Loucy (cell line): ENCODE results near the gene SMARCE1.

Experiments used
- EZH2phosphoT487 ChIP-seq: fragments of 200-600 bp; IDR thresholded peaks from 2 replicates; pipeline ENCODE4 v1.6.1; 2018; ENCODE audit warnings: antibody characterized with exemption, mild to moderate bottlenecking, moderate library complexity, borderline replicate concordance
- TF ChIP-seq, protein P1 (sequence below): fragments of 200-600 bp; sonication (generic); conservative IDR thresholded peaks from 2 replicates; pipeline ENCODE4 v1.5.1; 2014; ENCODE audit warnings: mild to moderate bottlenecking, antibody characterized with exemption, low read length

DNA sequence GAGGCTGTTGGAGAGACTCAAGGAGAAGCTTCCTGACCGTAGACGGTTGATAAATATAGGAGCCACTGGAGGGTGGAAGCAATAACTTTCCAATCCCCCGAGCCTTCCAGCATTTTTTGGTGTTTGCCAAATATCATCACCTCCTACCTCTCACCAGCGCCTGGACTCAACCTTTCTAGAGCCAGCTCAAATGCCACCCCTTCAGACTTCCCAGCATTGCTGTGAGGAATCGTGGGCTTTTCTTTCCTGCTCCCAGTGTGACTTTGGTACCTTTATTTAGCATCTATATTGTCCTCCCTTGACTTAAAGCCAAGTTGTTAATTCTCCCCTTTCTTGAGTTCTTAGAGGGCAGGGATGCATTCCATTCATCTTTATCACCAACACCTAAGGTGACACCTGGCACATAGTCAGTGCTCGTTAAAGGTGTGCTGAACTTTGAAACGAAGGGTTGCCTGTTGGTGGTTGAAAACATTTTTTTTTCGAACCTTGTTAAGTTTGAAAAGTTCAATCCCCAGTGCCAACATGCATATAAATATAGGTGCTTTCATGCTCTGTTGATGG lies 47.1 kb downstream of the SMARCE1 start:
- TF ChIP-seq, protein P1, sequence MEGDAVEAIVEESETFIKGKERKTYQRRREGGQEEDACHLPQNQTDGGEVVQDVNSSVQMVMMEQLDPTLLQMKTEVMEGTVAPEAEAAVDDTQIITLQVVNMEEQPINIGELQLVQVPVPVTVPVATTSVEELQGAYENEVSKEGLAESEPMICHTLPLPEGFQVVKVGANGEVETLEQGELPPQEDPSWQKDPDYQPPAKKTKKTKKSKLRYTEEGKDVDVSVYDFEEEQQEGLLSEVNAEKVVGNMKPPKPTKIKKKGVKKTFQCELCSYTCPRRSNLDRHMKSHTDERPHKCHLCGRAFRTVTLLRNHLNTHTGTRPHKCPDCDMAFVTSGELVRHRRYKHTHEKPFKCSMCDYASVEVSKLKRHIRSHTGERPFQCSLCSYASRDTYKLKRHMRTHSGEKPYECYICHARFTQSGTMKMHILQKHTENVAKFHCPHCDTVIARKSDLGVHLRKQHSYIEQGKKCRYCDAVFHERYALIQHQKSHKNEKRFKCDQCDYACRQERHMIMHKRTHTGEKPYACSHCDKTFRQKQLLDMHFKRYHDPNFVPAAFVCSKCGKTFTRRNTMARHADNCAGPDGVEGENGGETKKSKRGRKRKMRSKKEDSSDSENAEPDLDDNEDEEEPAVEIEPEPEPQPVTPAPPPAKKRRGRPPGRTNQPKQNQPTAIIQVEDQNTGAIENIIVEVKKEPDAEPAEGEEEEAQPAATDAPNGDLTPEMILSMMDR: no peak
- TF ChIP-seq EZH2phosphoT487: no peak
